ENCODE measurements around the gene LRIT1. TPM values are rescaled to one million over a fixed set of nuclear protein-coding genes. Genes with fewer than 3 reads are reported as not detected.

LRIT1 gene
- total RNA-seq, 1 experiment from 2014 or later: not detected

GRCh38 chr10:84205853-84206525 lies 35.4 kb downstream of the LRIT1 start:
- peaks cover 19% of the 10 kb centered on the region for H3K27me3 ChIP-seq (ENCODE audit: insufficient read depth, low read length)
- no peaks in the 10 kb centered on the region for H3K36me3 ChIP-seq (ENCODE audit: control insufficient read depth in 1 of 2, insufficient read depth in 2 of 2, low read length in 2 of 2)
- no peaks in the 10 kb centered on the region for H3K9me2 ChIP-seq (ENCODE audit: insufficient read depth)
- H3K4me1 ChIP-seq (ENCODE audit: control insufficient read depth in 1 of 2, insufficient read depth in 2 of 2, low read length in 2 of 2): no peaks in the 10 kb centered on the region
- no peak overlapping the region for H3K4me3 ChIP-seq (replicated peaks in 1 of 2; ENCODE audit: low read depth in 1 of 2, low read length in 2 of 2)
- H3K4me2 ChIP-seq (ENCODE audit: low read length): no peak overlapping the region
- H2AFZ ChIP-seq (ENCODE audit: low read depth, low read length, poor library complexity, severe bottlenecking): no peak overlapping the region
- H3K9me3 ChIP-seq (ENCODE audit: control insufficient read depth in 1 of 2, insufficient read depth in 1 of 2, low read depth in 1 of 2, low read length in 2 of 2): no peaks in the 10 kb centered on the region
- H3K27ac ChIP-seq (ENCODE audit: low read depth, low read length): no peak overlapping the region
- BruUV-seq (replicated peaks): no TSS peak
- ATAC-seq: no peak
- H3K79me2 ChIP-seq (ENCODE audit: insufficient read depth, low read length): no peaks in the 10 kb centered on the region
- intact Hi-C loops (cut with micrococcal nuclease): loop anchor here (1.0 kb wide), 2 partner anchors 58 to 80 kb away; no protein-coding TSS in a partner anchor
- no peak for TF ChIP-seq CTCF (IDR thresholded peaks at IDR 0.05 in 2 of 3, conservative IDR thresholded peaks at IDR 0.05 in 1 of 3; ENCODE audit: borderline replicate concordance in 1 of 3, insufficient read depth in 1 of 3, low read depth in 2 of 3, low read length in 2 of 3)
- no peak for TF ChIP-seq SP1 (IDR thresholded peaks at IDR 0.05; ENCODE audit: low read depth)
- TF ChIP-seq TCF7L2 (IDR thresholded peaks at IDR 0.05; ENCODE audit: borderline replicate concordance, extremely low read depth, insufficient read depth, insufficient read length): no peak
- TF ChIP-seq ATF3 (IDR thresholded peaks at IDR 0.05): no peak
- no peak for TF ChIP-seq REST (IDR thresholded peaks at IDR 0.05; ENCODE audit: low read depth)
- TF ChIP-seq FOSL1 (IDR thresholded peaks at IDR 0.05; ENCODE audit: low read depth): no peak
- TF ChIP-seq YY1 (IDR thresholded peaks at IDR 0.05; ENCODE audit: extremely low read depth, insufficient replicate concordance, low read depth, low read length): no peak
- no peak for TF ChIP-seq ELF1 (IDR thresholded peaks at IDR 0.05; ENCODE audit: borderline replicate concordance, low read depth)
- TF ChIP-seq ZBTB33 (IDR thresholded peaks at IDR 0.05; ENCODE audit: extremely low read depth, insufficient replicate concordance, low read length): no peak
- no peak for TF ChIP-seq MAX (IDR thresholded peaks at IDR 0.05)
- no peak for TF ChIP-seq ZFX (IDR thresholded peaks at IDR 0.05)
- TF ChIP-seq CEBPB (IDR thresholded peaks at IDR 0.05; ENCODE audit: low read depth): no peak
- DNase-seq (ENCODE audit: low read depth, low spot score): no peak
- no peaks in the 10 kb centered on the region for H4K20me1 ChIP-seq (ENCODE audit: insufficient read depth)
- H3K9ac ChIP-seq (ENCODE audit: low read length): no peak overlapping the region
- CTCF ChIA-PET: interaction anchor here (1.1 to 2.1 kb wide), 3 partner anchors 14 to 67 kb away, joined by 3 to 6 read pairs (median 5); partner anchors contain the start of gene GHITM
- POLR2A ChIA-PET: no interaction called here
- RAD21 ChIA-PET (ENCODE audit: low non-redundant PET in 1 of 2, low total read pairs in 2 of 2, uncharacterized antibody in 2 of 2, unreplicated experiment in 2 of 2): no interaction called here

Data from HCT116 (cell line).